OCI-LY3 (cell line): Measurements from ENCODE around the gene TRPV2.
"Not testable (repeated sequence)": the region's sequence is repeated elsewhere in the genome, so short reads cannot be mapped to it uniquely, and the experiment has no call there.

Experiments
- H2AFZ ChIP-seq: fragments of 200-600, 300-600 bp; shearing (Covaris generic); 2 replicates; pipeline ENCODE4 v1.6.0; 2014; ENCODE audit warnings: antibody characterized with exemption, low read depth, low read length
- H3K27ac ChIP-seq: fragments of 200-600, 300-600 bp; sonication (generic); 2 replicates; pipeline ENCODE4 v1.5.1; 2014; ENCODE audit warnings: mild to moderate bottlenecking, low read length, moderate library complexity, mixed read lengths
- H3K27me3 ChIP-seq: fragments of 200-600, 300-600 bp; sonication (generic); 2 replicates; pipeline ENCODE4 v1.6.1; 2014; ENCODE audit warnings: low read depth, low read length, mixed read lengths
- H3K36me3 ChIP-seq: fragments of 200-600, 300-600 bp; sonication (generic); replicated peaks from 2 replicates; pipeline ENCODE3; 2014; ENCODE audit warnings: low read depth, low read length, mixed read lengths
- H3K4me1 ChIP-seq: fragments of 300-600, 200-600 bp; sonication (generic); 2 replicates; pipeline ENCODE4 v1.6.1; 2014; ENCODE audit warnings: low read length, mixed read lengths
- H3K4me2 ChIP-seq: fragments of 200-600, 300-600 bp; sonication (generic); 2 replicates; pipeline ENCODE4 v1.6.1; 2014; ENCODE audit warnings: low read length, mixed read lengths
- H3K4me3 ChIP-seq: fragments of 300-600, 200-600 bp; sonication (generic); 2 replicates; pipeline ENCODE4 v1.5.1; 2014; ENCODE audit warnings: antibody characterized with exemption, mild to moderate bottlenecking, low read length, moderate library complexity
- H3K79me2 ChIP-seq: fragments of 300-600, 200-600 bp; shearing (Covaris generic); 2 replicates; pipeline ENCODE4 v1.6.1; 2014; ENCODE audit warnings: mild to moderate bottlenecking, low read length, mixed read lengths
- H3K9ac ChIP-seq: fragments of 300-600, 200-600 bp; shearing (Covaris generic); 2 replicates; pipeline ENCODE4 v1.6.0; 2014; ENCODE audit warnings: mild to moderate bottlenecking, low read length, moderate library complexity
- H3K9me3 ChIP-seq: fragments of 200-600, 300-600 bp; shearing (Covaris generic); 2 replicates; pipeline ENCODE4 v1.6.1; 2014; ENCODE audit warnings: low read length, mixed read lengths; ENCODE audit not compliant: insufficient read depth
- H4K20me1 ChIP-seq: fragments of 200-600, 300-600 bp; sonication (generic); 2 replicates; pipeline ENCODE4 v1.6.1; 2016; ENCODE audit warnings: low read length, mixed read lengths; ENCODE audit not compliant: insufficient read depth
- EZH2phosphoT487 ChIP-seq: fragments of 200-600 bp; shearing (Covaris generic); IDR thresholded peaks from 2 replicates; pipeline ENCODE4 v1.6.1; 2018; ENCODE audit warnings: antibody characterized with exemption, mixed run types, low read depth
- TF ChIP-seq, protein P1 (sequence below): fragments of 200-600, 300-600 bp; sonication (generic); IDR thresholded peaks from 2 replicates; pipeline ENCODE4 v1.5.1; 2014; ENCODE audit warnings: antibody characterized with exemption, low read length, low read depth

TRPV2 gene

DNA sequence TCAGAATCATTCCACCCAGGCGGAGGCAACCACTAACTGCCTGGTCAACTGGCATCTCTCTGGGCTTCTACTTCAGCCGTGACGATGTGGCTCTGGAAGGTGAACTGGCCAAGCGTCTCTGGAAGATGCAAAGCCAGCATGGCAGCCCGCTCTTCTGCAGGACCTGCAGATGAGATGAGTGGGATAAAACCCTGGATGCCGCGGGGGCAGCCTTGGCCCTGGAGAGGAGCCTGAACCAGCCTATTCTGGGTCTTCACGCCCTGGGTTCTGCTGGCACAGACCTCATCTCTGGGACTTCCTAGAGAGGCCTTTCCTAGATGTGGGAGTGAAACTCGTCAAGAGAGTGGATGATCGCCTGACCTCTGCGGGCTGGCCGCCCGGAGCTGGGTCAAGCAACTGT lies 23.9 kb upstream of the TRPV2 start:
- H3K9me3 ChIP-seq = no peaks in the 10 kb centered on the region
- H3K27me3 ChIP-seq = no peaks in the 10 kb centered on the region
- no peak overlapping the region for H3K4me2 ChIP-seq
- no peak overlapping the region for H3K4me3 ChIP-seq
- no peak overlapping the region for H2AFZ ChIP-seq
- TF ChIP-seq EZH2phosphoT487 = no peak
- TF ChIP-seq, protein P1, sequence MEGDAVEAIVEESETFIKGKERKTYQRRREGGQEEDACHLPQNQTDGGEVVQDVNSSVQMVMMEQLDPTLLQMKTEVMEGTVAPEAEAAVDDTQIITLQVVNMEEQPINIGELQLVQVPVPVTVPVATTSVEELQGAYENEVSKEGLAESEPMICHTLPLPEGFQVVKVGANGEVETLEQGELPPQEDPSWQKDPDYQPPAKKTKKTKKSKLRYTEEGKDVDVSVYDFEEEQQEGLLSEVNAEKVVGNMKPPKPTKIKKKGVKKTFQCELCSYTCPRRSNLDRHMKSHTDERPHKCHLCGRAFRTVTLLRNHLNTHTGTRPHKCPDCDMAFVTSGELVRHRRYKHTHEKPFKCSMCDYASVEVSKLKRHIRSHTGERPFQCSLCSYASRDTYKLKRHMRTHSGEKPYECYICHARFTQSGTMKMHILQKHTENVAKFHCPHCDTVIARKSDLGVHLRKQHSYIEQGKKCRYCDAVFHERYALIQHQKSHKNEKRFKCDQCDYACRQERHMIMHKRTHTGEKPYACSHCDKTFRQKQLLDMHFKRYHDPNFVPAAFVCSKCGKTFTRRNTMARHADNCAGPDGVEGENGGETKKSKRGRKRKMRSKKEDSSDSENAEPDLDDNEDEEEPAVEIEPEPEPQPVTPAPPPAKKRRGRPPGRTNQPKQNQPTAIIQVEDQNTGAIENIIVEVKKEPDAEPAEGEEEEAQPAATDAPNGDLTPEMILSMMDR = no peak
- no peaks in the 10 kb centered on the region for H3K79me2 ChIP-seq
- no peak overlapping the region for H3K27ac ChIP-seq
- H4K20me1 ChIP-seq = no peaks in the 10 kb centered on the region
- H3K36me3 ChIP-seq = no peaks in the 10 kb centered on the region
- H3K9ac ChIP-seq = no peak overlapping the region
- peaks cover 9% of the 10 kb centered on the region for H3K4me1 ChIP-seq

DNA sequence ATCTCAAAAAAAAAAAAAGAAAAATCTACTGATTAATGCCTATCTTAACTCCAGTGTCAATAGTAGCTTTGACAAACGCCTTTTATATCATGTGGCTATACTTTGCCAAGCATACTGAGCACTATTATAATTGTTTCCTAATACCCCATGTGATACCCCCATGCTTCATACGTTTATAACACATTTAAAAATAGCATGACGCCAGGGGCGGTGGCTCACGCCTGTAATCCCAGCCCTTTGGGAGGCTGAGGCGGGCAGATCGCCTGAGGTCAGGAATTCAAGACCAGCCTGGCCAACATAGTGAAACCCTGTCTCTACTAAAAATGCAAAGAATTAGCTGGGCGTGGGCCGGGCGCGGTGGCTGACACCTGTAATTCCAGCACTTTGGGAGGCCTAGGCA lies 22.9 kb upstream of the TRPV2 start:
- H3K4me2 ChIP-seq, H3K9ac ChIP-seq, H3K79me2 ChIP-seq, H3K4me1 ChIP-seq, H3K27ac ChIP-seq, H3K27me3 ChIP-seq, H4K20me1 ChIP-seq, H3K36me3 ChIP-seq, H3K4me3 ChIP-seq, H3K9me3 ChIP-seq, H2AFZ ChIP-seq: not testable (repeated sequence)

DNA sequence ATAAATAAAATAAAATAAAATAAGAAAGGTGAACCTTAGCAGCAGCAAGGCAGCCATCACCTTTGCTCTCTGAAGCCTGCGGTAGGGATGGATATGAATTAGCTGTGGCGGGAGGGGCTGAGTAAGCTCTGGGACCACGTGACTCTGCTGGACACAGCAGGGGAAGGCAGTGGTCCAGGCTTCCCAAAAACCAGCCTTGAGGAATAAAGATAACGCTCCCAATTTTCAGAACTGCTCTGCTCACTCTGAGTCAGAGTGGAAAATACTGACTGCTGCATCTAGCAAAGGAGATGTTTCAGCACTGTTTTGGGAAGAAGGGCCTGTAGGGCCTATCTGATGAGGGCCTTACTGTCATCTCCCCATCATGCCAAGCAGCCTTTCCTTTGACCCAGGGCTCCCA lies 19.5 kb upstream of the TRPV2 start:
- H2AFZ ChIP-seq, H3K27ac ChIP-seq, H3K79me2 ChIP-seq, H3K36me3 ChIP-seq, H3K27me3 ChIP-seq, H3K9ac ChIP-seq, H4K20me1 ChIP-seq, H3K4me2 ChIP-seq, H3K4me3 ChIP-seq, H3K9me3 ChIP-seq: not testable (repeated sequence)
- peaks cover 15% of the 10 kb centered on the region for H3K4me1 ChIP-seq

DNA sequence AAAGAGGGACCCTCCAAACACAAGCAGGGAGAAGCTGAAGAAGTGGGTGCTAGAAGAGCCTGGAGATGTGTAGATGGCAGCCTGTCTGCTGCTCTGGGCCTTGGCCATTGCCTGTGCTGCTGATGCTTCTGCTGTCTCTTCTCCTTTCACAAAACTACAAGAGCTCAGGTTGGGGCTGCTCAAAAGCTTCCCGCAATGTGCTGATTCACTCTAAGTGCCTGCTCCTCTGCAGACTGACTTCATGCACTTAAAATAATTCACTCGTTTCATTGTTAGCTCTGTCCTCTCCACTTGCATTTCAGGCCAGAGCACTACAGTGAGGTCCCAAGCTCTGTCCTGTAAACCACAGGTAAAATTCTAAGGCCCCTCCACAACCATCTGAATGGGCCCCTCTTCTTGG lies 18.7 kb upstream of the TRPV2 start:
- not testable (repeated sequence) for H3K4me3 ChIP-seq, H3K36me3 ChIP-seq, H3K9me3 ChIP-seq, H3K27me3 ChIP-seq, H3K27ac ChIP-seq, H3K9ac ChIP-seq, H2AFZ ChIP-seq, H3K4me2 ChIP-seq, H4K20me1 ChIP-seq, H3K79me2 ChIP-seq
- peaks cover 15% of the 10 kb centered on the region for H3K4me1 ChIP-seq

DNA sequence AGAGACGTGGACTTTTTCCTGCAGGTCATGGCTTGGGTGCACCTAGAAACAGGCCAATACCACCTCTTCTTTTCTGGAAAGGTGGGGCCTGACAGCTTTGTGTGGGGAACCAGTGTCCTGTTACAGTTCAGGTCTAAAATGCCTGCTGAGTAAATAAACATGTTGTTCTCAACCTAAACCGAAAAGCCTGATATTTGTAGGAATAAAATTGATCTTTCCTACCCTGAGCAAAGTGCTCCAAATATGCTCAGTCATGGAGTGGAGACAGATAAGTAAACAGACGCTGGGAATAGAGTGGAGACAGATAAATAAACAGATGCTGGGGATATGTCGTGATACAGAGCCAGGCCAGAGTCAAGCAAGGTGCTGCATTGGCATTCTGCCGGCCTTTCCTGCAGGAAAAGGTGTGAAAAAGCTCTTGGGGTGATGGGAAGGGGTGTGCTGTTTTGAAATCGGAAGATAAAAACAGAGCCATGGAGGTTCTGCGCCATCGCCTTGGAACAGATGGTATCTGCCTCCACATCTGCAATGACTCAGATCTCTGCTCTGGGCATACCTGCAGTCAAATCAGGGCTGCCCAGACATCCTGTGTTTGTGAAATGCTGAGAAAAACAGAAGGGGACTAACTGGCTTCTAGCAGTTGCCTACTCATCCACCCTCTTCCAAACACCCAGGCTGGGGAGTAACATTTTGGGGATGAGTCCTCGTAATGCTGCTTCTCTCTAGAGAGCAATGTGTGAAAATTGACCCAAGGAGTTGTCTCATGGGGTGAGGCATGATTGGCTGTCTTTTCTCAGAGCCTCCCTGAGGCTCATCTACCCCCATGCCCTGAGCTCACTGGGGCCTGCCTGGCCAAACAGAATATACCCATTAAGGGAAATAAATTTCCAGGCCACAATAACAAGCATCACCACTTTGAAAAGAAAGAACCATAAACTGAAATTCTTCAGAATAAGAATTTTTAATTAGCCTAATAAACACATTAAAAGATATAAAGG lies 16.8 kb upstream of the TRPV2 start:
- H4K20me1 ChIP-seq = no peaks in the 10 kb centered on the region
- H3K27me3 ChIP-seq = no peaks in the 10 kb centered on the region
- H2AFZ ChIP-seq = no peak overlapping the region; the same call in 1 of the 2 replicates
- H3K9me3 ChIP-seq = no peaks in the 10 kb centered on the region
- no peaks in the 10 kb centered on the region for H3K79me2 ChIP-seq
- H3K27ac ChIP-seq = 0 out of 2 replicates have a peak overlapping the region, but pooled peaks have one; percentile 19
- peaks cover 15% of the 10 kb centered on the region for H3K4me1 ChIP-seq
- H3K9ac ChIP-seq = no peak overlapping the region
- no peak for TF ChIP-seq EZH2phosphoT487
- H3K4me2 ChIP-seq = peak overlapping the region; percentile 60
- H3K4me3 ChIP-seq = peak overlapping the region; percentile 43; the same call in 1 of the 2 replicates
- H3K36me3 ChIP-seq = no peaks in the 10 kb centered on the region

DNA sequence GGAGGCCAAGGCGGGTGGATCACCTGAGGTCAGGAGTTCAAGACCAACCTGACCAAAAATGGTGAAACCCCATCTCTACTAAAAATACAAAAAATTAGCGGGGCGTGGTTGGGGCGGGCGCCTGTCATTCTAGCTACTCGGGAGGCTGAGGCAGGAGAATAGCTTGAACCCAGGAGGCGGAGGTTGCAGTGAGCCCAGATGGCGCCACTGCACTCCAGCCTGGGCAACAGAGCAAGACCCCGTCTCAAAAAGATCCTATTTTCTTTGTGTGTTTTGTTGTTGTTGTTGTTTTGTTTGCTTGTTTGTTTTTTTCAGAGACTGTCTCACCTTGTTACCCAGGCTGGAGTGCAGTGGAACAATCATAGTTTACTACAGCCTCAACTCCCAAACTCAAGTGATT lies 11.5 kb upstream of the TRPV2 start:
- not testable (repeated sequence) for H2AFZ ChIP-seq, H3K36me3 ChIP-seq, H4K20me1 ChIP-seq, H3K9ac ChIP-seq, H3K4me2 ChIP-seq, H3K79me2 ChIP-seq, H3K4me3 ChIP-seq, H3K27ac ChIP-seq, H3K9me3 ChIP-seq, H3K27me3 ChIP-seq
- H3K4me1 ChIP-seq = peaks cover 17% of the 10 kb centered on the region
